HCT116 (cell line): Measurements from ENCODE around the gene ARMC8. TPM values are rescaled to one million over a fixed set of nuclear protein-coding genes. Genes with fewer than 3 reads are reported as not detected.

Source experiments
- ATAC-seq: fragments of 200-7000 bp; cut with Tn5 transposase; 2 replicates; pipeline ENCODE4 v1.9.1; 2020; ENCODE audit warnings: mild to moderate bottlenecking, moderate library complexity
- BruUV-seq: library from RNA; stranded (reverse); fragments of 400-500 nt; replicated peaks from 2 replicates; lab custom pipeline; 2021; lab: Mats Ljungman, UMichigan
- CTCF ChIA-PET: fragments of 300-600 bp; sonication (Branson Sonifier 250); formaldehyde crosslinking; loops from one replicate; lab custom pipeline; 2021; ENCODE audit warnings: antibody characterized with exemption; lab: Charles Lee
- POLR2A ChIA-PET: fragments of 300-600, 350-600 bp; sonication (Branson Sonifier 250); formaldehyde crosslinking; loops from one replicate; lab custom pipeline; 2021; ENCODE audit warnings: antibody characterized with exemption; lab: Charles Lee
- RAD21 ChIA-PET, 2 experiments: fragments of 300-600 bp; sonication (Branson Sonifier 250); formaldehyde crosslinking; loops; one replicate each; lab custom pipeline; 2023; ENCODE audit warnings: low total read pairs in 2 of 2; ENCODE audit not compliant: uncharacterized antibody in 2 of 2, unreplicated experiment in 2 of 2, low non-redundant PET in 1 of 2; lab: Charles Lee
- DNase-seq: peaks from one replicate; pipeline ENCODE4 v3.0.0-alpha.2; 2010; ENCODE audit warnings: low read depth, low spot score
- H2AFZ ChIP-seq: fragments of 200-600 bp; shearing (Covaris generic), sonication (generic); 2 replicates; pipeline ENCODE4 v1.6.1; 2017; ENCODE audit warnings: low read depth, mixed run types, mixed read lengths, antibody characterized with exemption, low read length; ENCODE audit not compliant: poor library complexity, severe bottlenecking
- H3K27ac ChIP-seq: 2 replicates; pipeline ENCODE4 v1.5.1; 2012; ENCODE audit warnings: low read depth, low read length
- H3K27me3 ChIP-seq: fragments of 200-600 bp; sonication (generic); 2 replicates; pipeline ENCODE4 v1.6.1; 2016; ENCODE audit warnings: mixed run types, low read length, mixed read lengths; ENCODE audit not compliant: insufficient read depth
- H3K36me3 ChIP-seq, 2 experiments: fragments of 200-500 bp in 1 of 2; fragments of 200-600 bp in 1 of 2; sonication (Bioruptor generic) in 1 of 2; sonication (generic) in 1 of 2; 2 replicates each; pipeline versions ENCODE4 v1.5.1 to v1.6.1; 2014 to 2016; ENCODE audit warnings: low read length in 2 of 2, inconsistent platforms in 1 of 2, mixed read lengths in 1 of 2, mixed run types in 1 of 2; ENCODE audit not compliant: insufficient read depth in 2 of 2, control insufficient read depth in 1 of 2
- H3K4me1 ChIP-seq, 2 experiments: fragments of 200-600 bp in 1 of 2; sonication (generic) in 1 of 2; 2 replicates each; pipeline versions ENCODE4 v1.5.1 to v1.6.1; 2012 to 2017; ENCODE audit warnings: low read length in 2 of 2, inconsistent platforms in 1 of 2, mild to moderate bottlenecking in 1 of 2, mixed read lengths in 1 of 2, mixed run types in 1 of 2, moderate library complexity in 1 of 2; ENCODE audit not compliant: insufficient read depth in 2 of 2, control insufficient read depth in 1 of 2
- H3K4me2 ChIP-seq: fragments of 200-600 bp; sonication (generic); 2 replicates; pipeline ENCODE4 v1.6.1; 2017; ENCODE audit warnings: mixed run types, low read length, mixed read lengths
- H3K4me3 ChIP-seq, 2 experiments: fragments of 200-600 bp in 1 of 2; sonication (generic) in 1 of 2; replicated peaks in 1 of 2; 2 replicates each; pipeline ENCODE4 v1.5.1; 2011 to 2016; ENCODE audit warnings: low read length in 2 of 2, control low read depth in 1 of 2, low read depth in 1 of 2, mild to moderate bottlenecking in 1 of 2, mixed read lengths in 1 of 2, mixed run types in 1 of 2
- H3K79me2 ChIP-seq: fragments of 200-600 bp; sonication (generic); 2 replicates; pipeline ENCODE4 v1.6.1; 2017; ENCODE audit warnings: mild to moderate bottlenecking, mixed run types, low read length, moderate library complexity, mixed read lengths; ENCODE audit not compliant: insufficient read depth
- H3K9ac ChIP-seq: fragments of 200-600 bp; sonication (generic); 2 replicates; pipeline ENCODE4 v1.6.1; 2016; ENCODE audit warnings: low read length, mixed read lengths
- H3K9me2 ChIP-seq: fragments of 200-600 bp; sonication (generic), shearing (Covaris generic); 2 replicates; pipeline ENCODE4 v1.6.1; 2017; ENCODE audit warnings: mixed run types, mild to moderate bottlenecking, moderate library complexity; ENCODE audit not compliant: insufficient read depth
- H3K9me3 ChIP-seq, 2 experiments: fragments of 200-500 bp in 1 of 2; fragments of 200-600 bp in 1 of 2; sonication (Bioruptor generic) in 1 of 2; sonication (generic) in 1 of 2; 2 replicates each; pipeline ENCODE4 v1.6.1; 2014 to 2017; ENCODE audit warnings: low read length in 2 of 2, mixed read lengths in 2 of 2, inconsistent platforms in 1 of 2, low read depth in 1 of 2, mild to moderate bottlenecking in 1 of 2, mixed run types in 1 of 2, moderate library complexity in 1 of 2; ENCODE audit not compliant: control insufficient read depth in 1 of 2, insufficient read depth in 1 of 2
- H4K20me1 ChIP-seq: fragments of 200-600 bp; sonication (generic), shearing (Covaris generic); 2 replicates; pipeline ENCODE4 v1.6.1; 2017; ENCODE audit warnings: mixed run types, mild to moderate bottlenecking, moderate library complexity; ENCODE audit not compliant: insufficient read depth
- ELF1 ChIP-seq: IDR thresholded peaks from 2 replicates; pipeline ENCODE4 v1.6.1; 2012; ENCODE audit warnings: low read depth, borderline replicate concordance
- POLR2AphosphoS5 ChIP-seq: IDR thresholded peaks from 2 replicates; pipeline ENCODE4 v1.6.1; 2011; ENCODE audit warnings: mild to moderate bottlenecking, low read depth, low read length, moderate library complexity
- RAD21 ChIP-seq: IDR thresholded peaks from 2 replicates; pipeline ENCODE4 v1.6.1; 2012; ENCODE audit warnings: low read depth, mild to moderate bottlenecking
- YY1 ChIP-seq: IDR thresholded peaks from 2 replicates; pipeline ENCODE4 v1.6.1; 2011; ENCODE audit warnings: low read length, low read depth, moderate library complexity, mild to moderate bottlenecking; ENCODE audit not compliant: insufficient replicate concordance; ENCODE audit errors: extremely low read depth
- intact Hi-C: fragments of 100-400 bp; cut with micrococcal nuclease; formaldehyde crosslinking; loops from 2 replicates; pipeline ENCODE4 v1.10.0; 2022
- total RNA-seq: library from RNA; stranded (reverse); gene quantifications from one replicate; pipeline ENCODE4 v1.2.1, GENCODE V29; 2021; ENCODE audit not compliant: unreplicated experiment
- TF ChIP-seq, protein P1 (sequence below), 3 experiments: fragments of 200-600 bp in 1 of 3; sonication (generic) in 1 of 3; IDR thresholded peaks in 2 of 3; conservative IDR thresholded peaks in 1 of 3; 2 replicates each; pipeline ENCODE4 v1.5.1; 2012 to 2017; ENCODE audit warnings: low read depth in 2 of 3, low read length in 2 of 3, antibody characterized with exemption in 1 of 3, borderline replicate concordance in 1 of 3, control low read depth in 1 of 3, mild to moderate bottlenecking in 1 of 3, mixed read lengths in 1 of 3, mixed run types in 1 of 3, moderate library complexity in 1 of 3; ENCODE audit not compliant: insufficient read depth in 1 of 3
- TF ChIP-seq, protein P2 (sequence below): IDR thresholded peaks from 2 replicates; pipeline ENCODE4 v1.6.1; 2012; ENCODE audit warnings: low read depth

The ARMC8 gene
- total RNA-seq, 1 experiment from 2014 or later: 36.2 TPM

- peaks cover 4 to 30% of the 10 kb centered on the region in 2 experiments; a peak in 3 of 4 replicates for H3K4me1 ChIP-seq
- BruUV-seq: no TSS peak
- DNase-seq: no peak
- H3K79me2 ChIP-seq: no peaks in the 10 kb centered on the region
- RAD21 ChIA-PET: no interaction called here
- CTCF ChIA-PET: interaction anchor here (0.9 to 1.6 kb wide), 6 partner anchors 7 to 607 kb away, joined by 3 to 5 read pairs (median 4); partner anchors contain the start of gene MRAS
- H2AFZ ChIP-seq: peak overlapping the region; percentile 66
- H4K20me1 ChIP-seq: no peaks in the 10 kb centered on the region
- intact Hi-C loops: loop anchor here (5.0 kb wide), 2 partner anchors 211 to 261 kb away; partner anchors contain the start of gene DZIP1L
- TF ChIP-seq POLR2AphosphoS5 (no peak), ELF1 (no peak), YY1 (no peak), RAD21 (0 out of 2 replicates have a peak, but pooled peaks have one; percentile 18)
- TF ChIP-seq, protein P1, sequence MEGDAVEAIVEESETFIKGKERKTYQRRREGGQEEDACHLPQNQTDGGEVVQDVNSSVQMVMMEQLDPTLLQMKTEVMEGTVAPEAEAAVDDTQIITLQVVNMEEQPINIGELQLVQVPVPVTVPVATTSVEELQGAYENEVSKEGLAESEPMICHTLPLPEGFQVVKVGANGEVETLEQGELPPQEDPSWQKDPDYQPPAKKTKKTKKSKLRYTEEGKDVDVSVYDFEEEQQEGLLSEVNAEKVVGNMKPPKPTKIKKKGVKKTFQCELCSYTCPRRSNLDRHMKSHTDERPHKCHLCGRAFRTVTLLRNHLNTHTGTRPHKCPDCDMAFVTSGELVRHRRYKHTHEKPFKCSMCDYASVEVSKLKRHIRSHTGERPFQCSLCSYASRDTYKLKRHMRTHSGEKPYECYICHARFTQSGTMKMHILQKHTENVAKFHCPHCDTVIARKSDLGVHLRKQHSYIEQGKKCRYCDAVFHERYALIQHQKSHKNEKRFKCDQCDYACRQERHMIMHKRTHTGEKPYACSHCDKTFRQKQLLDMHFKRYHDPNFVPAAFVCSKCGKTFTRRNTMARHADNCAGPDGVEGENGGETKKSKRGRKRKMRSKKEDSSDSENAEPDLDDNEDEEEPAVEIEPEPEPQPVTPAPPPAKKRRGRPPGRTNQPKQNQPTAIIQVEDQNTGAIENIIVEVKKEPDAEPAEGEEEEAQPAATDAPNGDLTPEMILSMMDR (IDR thresholded peaks at IDR 0.05 in 2 of 3, conservative IDR thresholded peaks at IDR 0.05 in 1 of 3; ENCODE audit: borderline replicate concordance in 1 of 3, insufficient read depth in 1 of 3, low read depth in 2 of 3, low read length in 2 of 3): peak; percentile 31 to 43 (median 34); a peak in 4 of 6 replicates
- TF ChIP-seq, protein P2, sequence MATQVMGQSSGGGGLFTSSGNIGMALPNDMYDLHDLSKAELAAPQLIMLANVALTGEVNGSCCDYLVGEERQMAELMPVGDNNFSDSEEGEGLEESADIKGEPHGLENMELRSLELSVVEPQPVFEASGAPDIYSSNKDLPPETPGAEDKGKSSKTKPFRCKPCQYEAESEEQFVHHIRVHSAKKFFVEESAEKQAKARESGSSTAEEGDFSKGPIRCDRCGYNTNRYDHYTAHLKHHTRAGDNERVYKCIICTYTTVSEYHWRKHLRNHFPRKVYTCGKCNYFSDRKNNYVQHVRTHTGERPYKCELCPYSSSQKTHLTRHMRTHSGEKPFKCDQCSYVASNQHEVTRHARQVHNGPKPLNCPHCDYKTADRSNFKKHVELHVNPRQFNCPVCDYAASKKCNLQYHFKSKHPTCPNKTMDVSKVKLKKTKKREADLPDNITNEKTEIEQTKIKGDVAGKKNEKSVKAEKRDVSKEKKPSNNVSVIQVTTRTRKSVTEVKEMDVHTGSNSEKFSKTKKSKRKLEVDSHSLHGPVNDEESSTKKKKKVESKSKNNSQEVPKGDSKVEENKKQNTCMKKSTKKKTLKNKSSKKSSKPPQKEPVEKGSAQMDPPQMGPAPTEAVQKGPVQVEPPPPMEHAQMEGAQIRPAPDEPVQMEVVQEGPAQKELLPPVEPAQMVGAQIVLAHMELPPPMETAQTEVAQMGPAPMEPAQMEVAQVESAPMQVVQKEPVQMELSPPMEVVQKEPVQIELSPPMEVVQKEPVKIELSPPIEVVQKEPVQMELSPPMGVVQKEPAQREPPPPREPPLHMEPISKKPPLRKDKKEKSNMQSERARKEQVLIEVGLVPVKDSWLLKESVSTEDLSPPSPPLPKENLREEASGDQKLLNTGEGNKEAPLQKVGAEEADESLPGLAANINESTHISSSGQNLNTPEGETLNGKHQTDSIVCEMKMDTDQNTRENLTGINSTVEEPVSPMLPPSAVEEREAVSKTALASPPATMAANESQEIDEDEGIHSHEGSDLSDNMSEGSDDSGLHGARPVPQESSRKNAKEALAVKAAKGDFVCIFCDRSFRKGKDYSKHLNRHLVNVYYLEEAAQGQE: no peak
- no peaks in the 10 kb centered on the region for H3K9me2 ChIP-seq
- no peaks in the 10 kb centered on the region for H3K36me3 ChIP-seq
- no peak overlapping the region for H3K27ac ChIP-seq
- H3K4me3 ChIP-seq: peak overlapping the region in 1 of 2 experiments; percentile 73; a peak in 2 of 4 replicates
- H3K27me3 ChIP-seq: no peaks in the 10 kb centered on the region
- no peaks in the 10 kb centered on the region for H3K9me3 ChIP-seq
- peak overlapping the region; percentile 99 for H3K4me2 ChIP-seq
- POLR2A ChIA-PET: interaction anchor here (0.6 to 0.8 kb wide), 2 partner anchors 22 to 135 kb away, joined by 3 read pairs; no protein-coding TSS in a partner anchor
- H3K9ac ChIP-seq: no peak overlapping the region
- ATAC-seq: no peak
These were observed 141.2 kb downstream of the ARMC8 start for GRCh38 chr3:138328341-138328740.
